Fibroblast of the conjunctiva (primary cell): ENCODE data around the gene DAZL.
"Not testable (repeated sequence)": the region's sequence is repeated elsewhere in the genome, so short reads cannot be mapped to it uniquely, and the experiment has no call there.

Source experiments
- DNase-seq: peaks from one replicate; pipeline ENCODE4 v3.0.0-alpha.2; 2010; ENCODE audit warnings: low read depth

The DAZL gene, protein sequence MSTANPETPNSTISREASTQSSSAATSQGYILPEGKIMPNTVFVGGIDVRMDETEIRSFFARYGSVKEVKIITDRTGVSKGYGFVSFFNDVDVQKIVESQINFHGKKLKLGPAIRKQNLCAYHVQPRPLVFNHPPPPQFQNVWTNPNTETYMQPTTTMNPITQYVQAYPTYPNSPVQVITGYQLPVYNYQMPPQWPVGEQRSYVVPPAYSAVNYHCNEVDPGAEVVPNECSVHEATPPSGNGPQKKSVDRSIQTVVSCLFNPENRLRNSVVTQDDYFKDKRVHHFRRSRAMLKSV

DNA sequence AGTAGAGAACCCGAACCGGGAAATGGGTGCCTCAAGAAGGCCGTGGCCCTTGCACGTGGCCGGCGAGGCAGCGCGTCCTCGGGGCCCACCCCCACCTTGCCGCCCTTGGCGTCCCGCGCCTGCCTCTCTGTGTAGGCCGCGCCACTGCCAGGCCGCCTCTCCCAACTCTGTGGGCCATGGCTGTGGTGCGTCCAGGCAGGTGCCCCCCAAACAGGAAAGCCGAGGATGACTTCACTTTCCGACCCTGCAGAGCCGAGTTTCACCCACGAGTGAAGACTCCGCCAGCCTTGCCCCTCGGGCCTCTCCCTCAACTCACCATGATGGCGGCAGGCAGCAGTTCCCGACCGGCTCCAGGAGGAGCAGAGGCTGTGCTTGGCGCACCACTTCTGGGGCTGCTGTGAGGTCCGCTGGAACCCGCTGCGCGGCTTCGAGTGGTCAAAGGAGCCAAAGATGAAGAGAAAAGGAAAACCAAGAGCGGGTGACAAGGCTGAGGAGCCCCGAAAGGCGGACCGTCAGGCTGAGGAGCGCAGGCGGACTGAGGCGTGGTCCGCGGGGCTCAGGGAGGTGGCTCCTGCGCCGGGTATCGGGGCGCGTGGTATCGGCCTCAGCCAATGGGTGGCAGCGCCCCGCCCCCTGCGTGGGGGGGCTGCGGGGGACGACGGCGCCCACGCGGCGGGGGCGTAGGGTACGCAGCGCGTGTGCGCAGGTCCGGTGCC is at the start of gene DAZL:
Gene DAZL (minus strand): TSS at position 537 of the 716 bp plus-strand sequence. CDS start 218 bp downstream, at position 319.
- DNase-seq, result no peak

DNA sequence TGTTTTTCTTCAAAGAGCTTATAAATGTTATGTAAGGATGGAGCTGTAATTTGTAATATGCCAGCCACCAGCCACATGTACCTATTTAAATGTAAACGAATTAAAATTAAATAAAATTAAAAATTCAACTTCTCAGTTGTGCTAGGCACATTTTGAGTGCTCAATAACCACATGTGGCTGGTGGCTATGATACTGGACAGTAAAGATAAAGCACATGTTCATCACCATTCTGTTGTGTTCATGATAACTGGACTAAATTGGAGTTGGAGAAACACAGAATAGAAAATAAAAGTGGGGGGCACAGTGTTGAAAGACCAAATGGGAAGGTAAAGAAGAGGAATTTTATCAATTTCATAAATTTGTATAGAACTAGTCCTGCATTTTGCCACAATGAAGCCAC is 49.8 kb upstream of the DAZL start:
- DNase-seq, result no peak

DNA sequence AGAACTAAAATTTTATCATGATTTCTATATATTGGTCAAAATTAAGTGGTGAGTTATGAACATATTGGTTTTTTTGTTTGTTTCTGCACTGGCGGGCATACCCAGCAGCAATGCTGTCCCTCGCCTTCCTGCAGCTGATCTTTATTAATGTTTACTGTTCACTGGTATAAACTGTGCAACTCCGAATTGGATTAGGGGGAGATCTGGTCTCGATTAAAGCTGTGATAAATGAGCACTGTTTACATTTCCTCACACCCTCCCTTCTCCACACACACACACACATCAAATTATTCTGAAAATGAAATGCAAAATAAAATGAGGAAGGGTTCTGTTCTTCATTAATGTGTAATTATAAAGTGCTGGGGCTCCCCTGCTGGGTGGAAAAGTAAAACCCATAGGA is 48.5 kb upstream of the DAZL start:
- DNase-seq, result no peak

DNA sequence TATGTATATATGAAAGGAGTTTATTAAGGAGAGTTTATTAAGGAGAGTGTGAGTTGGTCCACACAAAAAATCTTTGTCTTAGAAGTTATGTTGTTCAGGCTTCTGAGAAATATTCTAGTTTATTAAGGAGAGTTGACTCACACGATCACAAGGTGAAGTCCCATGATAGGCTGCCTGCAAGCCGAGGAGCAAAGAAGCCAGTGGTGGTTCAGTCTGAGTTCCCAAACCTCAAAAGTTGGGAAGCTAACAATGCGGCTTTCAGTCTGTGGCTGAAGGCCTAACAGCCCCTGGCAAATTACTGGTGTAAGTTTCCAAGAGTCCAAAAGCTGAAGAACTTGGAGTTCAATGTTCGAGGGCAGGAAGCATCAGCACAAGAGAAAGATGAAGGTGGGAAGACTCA is 42.4 kb upstream of the DAZL start:
- no peak for DNase-seq

DNA sequence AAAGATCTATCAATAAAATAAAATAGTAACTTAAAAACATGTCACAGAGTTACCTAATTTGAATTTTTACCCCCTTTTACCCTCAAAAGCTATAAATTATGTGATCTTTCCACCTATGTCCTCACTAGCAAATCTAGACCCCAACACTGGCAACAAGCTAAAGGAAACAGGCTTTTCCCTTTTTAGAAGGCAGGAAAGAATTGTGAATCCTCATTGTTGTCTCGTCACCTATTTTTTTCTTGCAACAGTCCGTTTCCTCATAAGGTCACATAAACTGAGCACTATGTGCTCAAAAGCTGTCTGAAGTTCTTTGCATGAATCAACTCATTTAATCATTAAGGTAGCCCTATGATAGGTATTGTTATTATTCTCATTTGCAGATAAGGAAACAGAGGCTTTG is 34.6 kb upstream of the DAZL start:
- DNase-seq, result no peak

DNA sequence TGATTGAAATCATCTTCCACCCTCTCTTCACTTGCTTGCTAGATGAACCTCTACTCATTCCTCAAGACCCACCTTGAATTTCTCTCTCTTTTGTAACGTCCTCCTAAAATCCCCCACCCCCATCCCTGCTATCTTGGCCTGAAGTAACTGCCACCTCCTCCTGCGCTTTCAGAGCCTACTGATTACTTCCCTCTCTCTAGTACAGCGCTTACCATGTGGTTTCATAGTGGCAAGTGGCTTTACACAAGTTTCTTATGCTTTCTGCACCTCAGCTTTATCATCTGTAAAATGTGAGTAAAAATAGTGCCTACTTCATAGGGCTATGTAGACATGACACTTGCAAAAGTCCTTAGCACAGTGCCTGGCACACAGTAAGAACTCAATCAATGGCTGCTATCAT is 28.7 kb upstream of the DAZL start:
- no peak for DNase-seq

DNA sequence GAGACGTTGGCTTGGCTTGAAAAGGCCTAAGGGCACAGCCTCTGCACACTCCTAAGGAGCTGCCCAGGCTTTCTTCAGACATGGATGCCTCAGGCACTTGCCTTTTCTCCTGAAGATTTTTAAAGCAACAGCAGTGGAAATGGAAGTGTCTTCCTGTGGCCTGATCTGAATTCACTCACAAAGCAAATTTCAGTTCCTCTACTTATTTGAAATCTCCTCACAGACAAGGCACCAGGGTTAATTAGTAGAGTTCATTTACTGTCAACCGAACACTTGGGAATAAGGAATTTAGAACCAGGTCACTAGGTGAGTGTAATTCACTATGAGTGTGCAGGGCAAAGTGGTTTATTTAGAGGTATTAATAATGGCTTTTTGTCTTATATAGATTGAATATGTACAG is 27.2 kb upstream of the DAZL start:
- no peak for DNase-seq

DNA sequence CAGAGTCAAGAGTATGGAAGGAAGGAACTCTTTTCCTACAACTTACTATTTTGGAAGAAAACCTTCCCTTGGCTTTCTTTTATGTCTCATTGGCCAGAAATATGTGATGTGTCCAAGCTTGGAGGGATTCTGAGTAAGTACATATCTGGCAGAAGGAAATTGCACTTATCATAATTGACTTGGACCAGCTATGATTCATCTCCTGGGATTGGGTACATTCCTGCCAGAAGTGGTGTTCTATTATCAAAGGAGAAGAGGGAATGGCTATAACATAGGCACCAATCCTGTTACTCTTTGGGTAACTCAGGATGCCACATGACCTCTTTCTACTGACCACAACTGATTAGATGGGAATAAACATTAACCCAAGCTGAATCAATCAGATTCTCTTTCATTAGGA is 13.5 kb upstream of the DAZL start:
- no peak for DNase-seq

DNA sequence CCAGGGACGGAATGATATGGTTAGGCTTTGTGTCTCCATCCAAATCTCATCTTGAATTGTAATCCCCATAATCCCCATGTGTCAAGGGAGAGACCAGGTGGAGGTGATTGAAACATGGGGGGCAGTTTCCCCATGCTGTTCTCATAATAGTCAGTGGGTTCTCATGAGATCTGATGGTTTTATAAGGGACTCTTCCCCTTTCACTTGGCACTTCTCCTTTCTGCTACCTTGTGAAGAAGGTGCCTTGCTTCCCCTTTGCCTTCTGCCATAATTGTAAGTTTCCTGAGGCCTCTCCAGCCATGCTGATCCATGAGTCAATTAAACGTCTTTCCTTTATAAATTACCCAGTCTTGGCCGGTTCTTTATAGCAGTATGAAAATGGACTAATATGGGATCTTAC is 11.9 kb upstream of the DAZL start:
- DNase-seq, result not testable (repeated sequence)

DNA sequence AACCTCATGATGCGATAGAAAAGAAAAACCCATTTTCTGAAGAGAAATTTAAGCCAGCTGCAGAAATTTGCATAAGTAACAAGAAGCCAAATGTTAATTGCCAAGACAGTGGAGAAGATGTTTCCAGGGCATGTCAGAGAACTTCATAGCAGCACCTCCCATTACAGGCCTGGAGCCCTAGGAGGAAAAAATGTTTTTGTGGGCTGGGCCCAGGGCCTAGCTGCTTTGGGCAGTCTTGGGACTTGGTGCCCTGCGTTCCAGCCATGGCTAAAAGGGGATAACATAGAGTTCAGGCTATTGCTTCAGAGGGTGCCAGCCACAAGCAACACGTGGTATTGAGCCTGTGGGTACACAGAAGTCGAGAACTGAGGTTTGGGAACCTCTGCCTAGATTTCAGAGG is 10.9 kb upstream of the DAZL start:
- DNase-seq, result no peak

DNA sequence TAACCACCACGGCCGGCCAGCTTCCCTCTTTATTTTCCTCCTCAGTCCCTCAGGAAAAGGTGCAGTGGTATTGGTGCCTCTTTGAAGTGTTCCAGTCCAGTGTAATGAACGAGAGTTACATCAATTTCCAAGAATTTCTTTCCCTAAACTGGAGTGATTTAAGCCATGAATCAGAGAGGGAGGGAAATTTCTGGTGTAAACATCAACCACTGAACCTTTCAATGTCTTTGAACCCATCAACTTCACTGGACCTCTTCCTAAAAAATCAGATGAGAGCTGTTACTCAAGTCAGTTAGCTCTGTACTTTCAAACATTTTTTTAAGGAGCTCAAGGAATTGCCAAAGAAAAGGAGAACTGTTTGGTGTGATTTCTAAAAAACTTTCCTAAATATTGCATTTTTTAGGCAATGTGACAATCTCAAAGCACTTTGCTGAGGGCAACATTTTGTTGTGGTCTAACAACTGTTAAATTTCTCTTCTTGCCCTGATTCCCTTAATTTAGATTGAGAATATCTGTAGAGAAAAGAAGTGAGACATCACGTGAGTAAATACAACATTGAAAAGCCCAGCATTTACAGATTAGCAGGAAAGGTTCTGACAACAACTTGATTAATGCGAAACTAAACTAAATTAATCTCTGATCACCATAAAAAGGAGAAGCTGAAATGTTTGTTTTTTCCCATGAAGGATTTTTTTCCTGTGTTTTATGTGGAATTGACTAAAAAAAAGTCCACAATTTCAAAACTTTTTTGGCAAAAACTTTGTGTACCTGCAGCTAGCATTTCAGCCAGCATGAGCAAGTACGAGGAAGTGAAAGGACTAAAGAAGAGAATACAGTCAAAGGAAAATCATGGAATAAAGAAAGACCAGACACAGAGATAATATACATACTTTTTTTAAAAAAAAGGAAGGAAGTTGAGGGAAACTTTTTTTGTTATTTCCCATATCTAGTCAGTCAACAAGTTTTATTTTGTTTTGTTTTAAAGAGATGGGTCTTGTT is 9.1 kb upstream of the DAZL start:
- DNase-seq, result no peak

DNA sequence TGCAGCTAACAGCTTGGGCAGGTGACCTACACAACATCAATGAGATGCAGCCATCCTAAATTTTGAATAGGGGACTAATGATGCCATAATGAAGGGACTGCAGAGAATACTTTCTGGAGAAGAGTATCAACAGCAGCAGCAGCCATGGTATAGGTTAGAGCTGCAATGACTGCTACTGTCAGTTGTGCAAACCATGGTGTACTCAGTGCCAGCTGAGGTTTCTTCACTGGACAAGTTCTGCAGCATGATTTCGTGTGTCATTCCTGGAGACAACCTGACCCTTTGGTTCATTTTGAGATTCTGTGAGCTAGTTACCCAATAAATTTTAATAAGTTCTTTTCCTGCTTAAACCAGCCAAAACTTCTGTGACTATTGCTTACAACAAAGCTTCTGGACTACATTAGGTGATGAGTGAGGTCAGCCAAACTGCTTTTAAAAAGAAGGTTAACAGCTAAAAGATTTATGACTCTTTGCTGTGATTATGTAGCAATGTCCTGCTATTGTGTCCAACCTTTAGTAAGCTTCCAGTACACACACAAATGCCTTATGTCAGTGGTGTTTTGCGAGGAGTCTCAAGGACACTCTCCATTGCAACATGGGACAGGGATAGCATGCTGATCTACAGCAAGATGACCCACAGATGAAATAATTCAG is 4.8 kb upstream of the DAZL start:
- DNase-seq, result no peak

DNA sequence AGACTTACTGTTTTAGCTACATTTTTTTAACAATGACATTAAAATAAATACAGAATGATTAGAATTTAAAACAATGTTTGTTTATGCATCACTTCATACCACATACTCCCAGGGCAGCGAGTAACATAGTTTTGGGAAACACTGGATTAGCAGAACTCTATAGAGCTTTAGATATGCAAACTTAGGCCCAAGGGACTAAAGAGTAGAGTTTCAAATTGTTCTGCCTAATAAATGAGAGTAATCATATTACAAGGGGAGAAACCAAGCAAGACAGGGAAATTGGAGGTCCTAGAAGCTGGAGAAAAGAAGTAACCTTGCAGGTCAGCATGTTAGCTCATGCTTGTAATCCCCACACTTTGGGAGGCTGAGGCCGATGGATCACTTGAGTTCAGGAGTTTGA is 3.6 kb upstream of the DAZL start:
- no peak for DNase-seq

DNA sequence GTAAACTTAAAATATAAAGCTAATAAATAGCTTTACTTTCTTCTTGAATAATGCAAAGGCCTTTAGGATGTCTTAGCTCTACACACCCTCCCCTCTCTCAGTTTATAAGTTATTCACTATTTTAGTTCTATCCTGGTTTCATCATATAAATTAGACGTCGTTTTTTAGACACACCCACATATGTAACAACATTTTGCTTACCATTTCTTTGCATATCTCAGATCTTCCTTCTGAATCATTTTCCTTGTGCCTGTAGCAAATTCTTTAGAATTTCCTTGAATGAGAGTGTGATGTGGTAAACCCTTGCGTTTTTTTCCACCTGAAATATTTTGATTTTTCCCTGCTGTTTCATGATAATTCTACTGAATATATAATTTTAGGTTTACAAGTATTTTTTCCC is 2.5 kb upstream of the DAZL start:
- no peak for DNase-seq

DNA sequence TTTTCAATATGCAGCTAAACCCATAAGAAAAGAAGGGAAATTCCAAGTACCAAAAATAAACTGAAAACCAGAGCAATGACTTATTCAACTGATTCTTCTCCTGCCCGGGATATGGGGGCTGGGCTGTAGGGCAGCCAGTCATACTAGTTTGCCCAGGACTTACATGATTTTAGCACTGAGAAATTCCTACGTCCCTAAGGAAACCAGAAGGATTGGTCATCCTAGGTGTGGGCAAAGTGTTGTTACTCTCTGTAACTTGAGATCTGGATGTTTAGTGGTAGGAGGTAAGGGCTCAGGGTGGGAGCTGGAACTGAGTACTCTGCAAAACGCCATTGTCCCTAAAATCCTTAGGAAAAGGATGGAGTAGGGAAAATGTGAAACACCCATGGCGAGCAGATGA is 1.2 kb upstream of the DAZL start:
- no peak for DNase-seq

DNA sequence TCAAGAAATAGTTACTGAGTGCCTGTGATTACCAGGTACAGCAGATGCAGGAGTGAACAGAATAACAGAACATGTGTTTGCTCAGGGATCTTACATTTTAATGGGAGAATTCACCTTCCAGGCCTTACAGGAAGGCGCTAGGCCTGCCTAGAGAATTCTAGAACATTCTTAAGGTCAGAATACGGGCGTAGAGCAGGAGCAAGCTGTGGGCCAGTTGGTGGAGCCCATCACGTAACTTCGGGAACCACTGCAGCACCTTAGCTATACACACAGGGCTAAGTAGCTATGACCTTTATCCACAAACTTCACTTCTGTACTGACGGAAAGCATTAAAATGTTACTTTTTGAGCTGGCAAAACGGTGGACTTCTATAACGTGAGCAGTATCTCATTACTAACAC is 743 bp upstream of the DAZL start:
- DNase-seq, result no peak

DNA sequence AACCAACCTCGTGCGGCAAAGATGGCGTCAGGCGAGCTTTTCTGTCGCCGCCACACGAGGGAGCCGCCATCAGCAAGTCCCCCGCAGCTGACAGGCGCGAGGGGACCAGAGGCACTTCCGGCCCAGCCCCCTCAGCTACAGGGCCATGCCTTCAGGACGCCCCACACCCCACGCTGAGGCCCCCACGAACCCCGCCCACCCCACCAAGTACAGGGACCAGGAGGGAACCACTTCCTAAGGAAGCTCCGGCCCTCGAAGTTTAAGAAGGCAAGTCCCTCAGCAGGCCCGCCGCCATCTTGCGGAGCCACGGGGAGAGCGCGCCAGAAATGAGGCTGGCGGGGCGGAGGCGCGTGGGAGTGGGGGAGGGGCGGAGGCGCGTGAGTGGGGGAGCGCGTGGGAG is 790 bp downstream of the DAZL start:
- DNase-seq, result no peak

DNA sequence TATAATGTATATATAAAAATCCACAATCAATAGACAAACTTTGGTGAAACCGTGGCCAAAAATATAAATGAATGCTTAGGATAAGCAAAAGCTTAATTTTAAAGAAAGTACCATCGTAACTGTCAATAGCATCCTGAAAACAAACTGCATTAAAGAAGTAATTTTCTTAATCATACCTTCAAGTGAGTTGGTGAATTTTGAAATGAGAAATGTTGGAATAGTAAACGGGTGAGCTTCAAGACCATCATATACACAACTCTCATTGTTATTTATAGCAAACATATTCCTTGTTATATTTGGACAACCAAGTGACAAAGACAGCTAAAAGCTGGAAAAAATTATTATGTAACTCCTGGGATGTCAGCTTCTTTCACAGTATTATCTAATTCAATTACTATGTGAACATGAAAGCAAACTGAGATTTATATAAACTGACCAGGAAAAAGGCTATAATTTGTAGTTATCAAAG is 3.7 kb downstream of the DAZL start:
- DNase-seq, result no peak

DNA sequence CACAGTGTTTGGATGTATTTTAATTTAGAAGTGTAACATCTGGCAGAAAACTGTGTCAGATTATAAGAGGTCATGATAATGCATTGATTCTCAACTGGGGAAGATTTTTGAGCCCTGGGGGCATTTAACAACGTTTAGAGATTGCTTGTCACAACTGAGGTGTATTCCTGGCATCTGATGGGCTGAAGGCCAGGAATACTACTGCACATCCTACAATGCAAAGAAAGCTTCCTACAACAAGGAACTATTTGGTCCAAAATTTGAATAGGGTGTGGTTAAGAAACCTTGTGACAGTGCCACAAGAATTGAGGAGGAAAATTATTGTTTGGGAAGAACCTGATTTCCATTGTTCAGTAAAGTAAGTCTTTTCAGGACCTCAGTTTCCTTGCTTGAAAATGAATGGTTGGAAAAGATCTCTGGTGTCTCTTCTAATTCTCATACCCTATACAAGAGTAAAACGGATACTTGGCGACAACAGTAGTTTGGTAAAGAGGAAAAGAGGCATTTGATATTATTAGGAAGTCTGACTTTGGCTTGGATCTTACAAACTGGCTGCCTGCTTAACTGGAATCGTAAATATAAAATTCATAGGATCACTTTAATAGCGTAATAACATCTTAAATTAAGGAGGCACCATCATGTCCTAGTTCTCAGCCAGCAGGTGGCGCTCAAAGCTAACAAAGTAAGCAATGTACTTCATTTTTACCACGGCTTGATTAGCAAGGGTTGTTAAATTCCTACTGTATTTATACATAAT is 4.3 kb downstream of the DAZL start:
- DNase-seq, result peak; percentile 85

DNA sequence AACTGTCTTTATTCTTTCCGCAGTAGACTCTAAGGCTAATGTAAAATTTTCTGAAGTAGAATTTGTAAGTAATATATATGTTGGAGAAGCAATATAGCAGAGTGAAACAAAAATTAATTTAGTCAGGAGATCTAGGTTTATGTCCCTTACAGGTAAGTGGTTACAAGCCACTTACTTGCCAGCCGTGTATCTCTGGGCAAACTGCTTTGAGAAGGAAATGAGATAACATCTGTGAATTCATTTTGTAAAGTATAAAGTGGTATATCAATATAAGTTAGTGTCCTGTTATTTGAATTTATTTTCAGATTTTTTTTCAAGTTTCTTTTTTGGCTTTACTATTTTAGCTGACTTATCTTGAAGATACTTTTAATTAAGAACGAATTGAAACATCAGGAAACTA is 5.5 kb downstream of the DAZL start:
- no peak for DNase-seq

DNA sequence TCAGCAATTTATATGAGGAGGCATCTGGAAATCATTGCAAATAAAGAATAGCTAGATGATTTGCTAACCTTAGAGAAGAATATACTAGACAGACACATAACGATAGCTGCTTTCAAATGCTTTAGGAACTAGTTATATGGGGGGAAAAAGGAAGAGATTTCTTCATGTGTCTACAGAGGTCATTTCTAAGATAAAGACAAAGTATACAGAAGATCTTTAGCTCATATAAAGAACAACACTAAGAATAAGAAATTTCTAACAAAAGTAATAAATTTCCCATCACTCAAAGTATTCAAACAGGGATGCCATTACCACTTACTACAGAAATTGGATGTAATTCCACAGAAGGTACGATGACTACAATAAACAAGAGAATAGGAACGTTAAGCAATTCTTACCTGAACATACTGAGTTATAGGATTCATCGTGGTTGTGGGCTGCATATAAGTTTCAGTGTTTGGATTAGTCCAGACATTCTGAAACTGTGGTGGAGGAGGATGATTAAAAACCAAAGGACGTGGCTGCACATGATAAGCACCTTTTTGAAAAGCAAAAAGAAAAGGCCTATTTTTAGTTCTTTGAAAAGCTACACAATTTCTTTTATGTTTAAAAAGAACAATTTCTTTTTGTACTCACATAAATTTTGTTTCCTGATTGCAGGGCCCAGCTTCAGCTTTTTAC is 8.7 kb downstream of the DAZL start:
- DNase-seq, result no peak
